Mesendoderm (in vitro differentiated cells): Measurements from ENCODE around the gene TIAM1.
A peak's percentile ranks its signal among the peaks of the same experiment; 100 is the strongest.

Experiments
- DNase-seq: peaks from one replicate; pipeline ENCODE4 v3.0.0; 2013
- H2AK5ac ChIP-seq: 2 replicates; pipeline ENCODE4 v1.6.1; 2013; ENCODE audit warnings: low read length, inconsistent platforms
- H2BK120ac ChIP-seq: 2 replicates; pipeline ENCODE4 v1.6.1; 2013; ENCODE audit warnings: low read depth, mild to moderate bottlenecking, low read length, moderate library complexity, mixed read lengths
- H2BK15ac ChIP-seq: replicated peaks from 2 replicates; pipeline ENCODE4 v1.6.1; 2013; ENCODE audit warnings: low read depth, mild to moderate bottlenecking, moderate library complexity
- H2BK5ac ChIP-seq: 2 replicates; pipeline ENCODE4 v1.6.1; 2013; ENCODE audit warnings: low read length, inconsistent platforms
- H3K18ac ChIP-seq: 2 replicates; pipeline ENCODE4 v1.6.1; 2013; ENCODE audit warnings: mild to moderate bottlenecking, low read length, mixed read lengths
- H3K23ac ChIP-seq: one replicate; pipeline ENCODE4 v1.6.1; 2013; ENCODE audit warnings: low read length
- H3K27ac ChIP-seq: 2 replicates; pipeline ENCODE4 v1.5.1; 2013; ENCODE audit warnings: low read depth, mild to moderate bottlenecking, inconsistent platforms, low read length, moderate library complexity
- H3K27me3 ChIP-seq: 2 replicates; pipeline ENCODE4 v1.6.1; 2013; ENCODE audit warnings: low read length, control low read depth, mild to moderate bottlenecking, inconsistent platforms; ENCODE audit not compliant: insufficient read depth, poor library complexity
- H3K36me3 ChIP-seq: 2 replicates; pipeline ENCODE4 v1.6.1; 2013; ENCODE audit warnings: low read length, inconsistent platforms; ENCODE audit not compliant: control insufficient read depth, insufficient read depth
- H3K4ac ChIP-seq: one replicate; pipeline ENCODE4 v1.6.1; 2013; ENCODE audit warnings: low read depth, mild to moderate bottlenecking, low read length, moderate library complexity
- H3K4me1 ChIP-seq: 2 replicates; pipeline ENCODE4 v1.6.1; 2013; ENCODE audit warnings: low read depth, low read length, inconsistent platforms; ENCODE audit not compliant: control insufficient read depth
- H3K4me2 ChIP-seq: 2 replicates; pipeline ENCODE4 v1.6.1; 2013; ENCODE audit warnings: low read length
- H3K4me3 ChIP-seq: 2 replicates; pipeline ENCODE4 v1.5.1; 2013; ENCODE audit warnings: mild to moderate bottlenecking, low read length
- H3K56ac ChIP-seq: one replicate; pipeline ENCODE4 v1.6.1; 2013; ENCODE audit warnings: low read length
- H3K79me1 ChIP-seq: 2 replicates; pipeline ENCODE4 v1.6.1; 2013; ENCODE audit warnings: low read length, inconsistent platforms
- H3K79me2 ChIP-seq: 2 replicates; pipeline ENCODE4 v1.6.1; 2013; ENCODE audit warnings: mild to moderate bottlenecking, low read length; ENCODE audit not compliant: control insufficient read depth, insufficient read depth
- H3K9ac ChIP-seq: 2 replicates; pipeline ENCODE4 v1.6.1; 2013; ENCODE audit warnings: low read length, inconsistent platforms
- H4K5ac ChIP-seq: one replicate; pipeline ENCODE4 v1.6.1; 2013; ENCODE audit warnings: low read length
- H4K8ac ChIP-seq: one replicate; pipeline ENCODE4 v1.6.1; 2013; ENCODE audit warnings: low read depth, mild to moderate bottlenecking, control low read depth, low read length, moderate library complexity
- WGBS: extraction: QIAGEN DNeasy Blood & Tissue Kit; methylation state at CpG from one replicate; pipeline ENCODE4 v1.1.7; 2013; ENCODE audit warnings: low lambda C conversion rate, missing lambda C conversion rate; ENCODE audit not compliant: insufficient coverage; ENCODE audit errors: extremely low coverage; 5-methylcytosine and 5-hydroxymethylcytosine counted together

TIAM1 gene

DNA sequence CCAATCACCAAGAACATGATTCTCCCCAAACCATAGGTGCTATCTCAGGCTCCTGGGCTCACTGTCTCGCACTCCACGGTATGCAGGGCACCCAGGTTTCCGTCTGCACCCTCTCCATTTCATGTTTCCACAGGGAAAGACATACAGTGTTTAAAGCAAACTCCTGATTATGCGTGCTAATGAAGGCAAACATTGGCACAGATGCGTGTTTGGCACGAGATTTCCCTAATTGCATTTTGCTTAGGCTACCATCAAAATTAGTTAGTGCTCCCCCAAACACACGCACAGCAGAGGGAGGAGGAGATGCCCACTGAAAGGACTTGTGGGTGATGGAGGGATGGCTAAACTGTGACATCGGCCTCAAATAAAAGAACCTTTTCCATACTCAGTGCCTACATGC lies 32.2 kb upstream of the TIAM1 start:
- H3K23ac ChIP-seq, result no peak overlapping the region
- no peak overlapping the region for H2BK120ac ChIP-seq
- H3K4ac ChIP-seq, result no peak overlapping the region
- H3K79me1 ChIP-seq, result peaks cover 4% of the 10 kb centered on the region
- H2AK5ac ChIP-seq, result no peak overlapping the region
- no peak overlapping the region for H3K9ac ChIP-seq
- H3K4me1 ChIP-seq, result peaks cover 4% of the 10 kb centered on the region
- no peak overlapping the region for H3K18ac ChIP-seq
- DNase-seq, result no peak
- H3K56ac ChIP-seq, result no peak overlapping the region
- no peak overlapping the region for H3K4me3 ChIP-seq
- no peaks in the 10 kb centered on the region for H3K36me3 ChIP-seq
- no peak overlapping the region for H3K4me2 ChIP-seq
- no peaks in the 10 kb centered on the region for H3K27me3 ChIP-seq
- H2BK15ac ChIP-seq, result no peak overlapping the region
- no peak overlapping the region for H3K27ac ChIP-seq
- WGBS, result no CpG with 5 or more reads among the region's 8 CpGs
- H2BK5ac ChIP-seq, result no peak overlapping the region
- peaks cover 2% of the 10 kb centered on the region for H3K79me2 ChIP-seq
- H4K5ac ChIP-seq, result no peak overlapping the region
- H4K8ac ChIP-seq, result no peak overlapping the region

DNA sequence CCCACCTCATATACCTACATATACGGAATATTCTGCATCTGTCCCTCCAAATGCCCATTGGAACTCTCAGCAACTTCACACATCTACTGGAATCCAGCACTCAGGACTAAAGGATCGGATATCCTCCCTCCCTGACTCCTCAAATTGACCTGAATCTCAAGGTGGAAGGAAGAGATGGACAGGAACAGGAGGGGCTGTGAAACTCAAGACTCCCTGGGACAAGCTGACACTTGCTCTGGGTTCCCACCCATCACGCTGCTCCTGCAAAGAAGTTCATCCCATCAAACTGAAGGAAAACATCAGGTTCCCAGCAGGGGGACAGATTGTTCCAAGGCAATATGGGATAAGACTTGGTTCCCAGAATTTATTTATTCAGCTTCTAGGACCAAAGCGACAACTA lies 30.3 kb upstream of the TIAM1 start:
- Histone ChIP-seq H2AK5ac (no peak overlapping the region), H3K36me3 (no peaks in the 10 kb centered on the region), H3K4me1 (peaks cover 4% of the 10 kb centered on the region), H3K56ac (no peak overlapping the region), H3K4me2 (no peak overlapping the region), H3K27ac (no peak overlapping the region), H3K4ac (no peak overlapping the region), H2BK15ac (no peak overlapping the region), H3K18ac (no peak overlapping the region), H3K9ac (no peak overlapping the region), H2BK120ac (no peak overlapping the region), H3K23ac (no peak overlapping the region), H3K79me1 (peaks cover 4% of the 10 kb centered on the region), H3K4me3 (no peak overlapping the region), H4K8ac (no peak overlapping the region), H2BK5ac (no peak overlapping the region), H3K27me3 (no peaks in the 10 kb centered on the region), H4K5ac (no peak overlapping the region), H3K79me2 (peaks cover 2% of the 10 kb centered on the region)
- DNase-seq, result peak; percentile 69
- WGBS, result no CpG with 5 or more reads among the region's 4 CpGs

DNA sequence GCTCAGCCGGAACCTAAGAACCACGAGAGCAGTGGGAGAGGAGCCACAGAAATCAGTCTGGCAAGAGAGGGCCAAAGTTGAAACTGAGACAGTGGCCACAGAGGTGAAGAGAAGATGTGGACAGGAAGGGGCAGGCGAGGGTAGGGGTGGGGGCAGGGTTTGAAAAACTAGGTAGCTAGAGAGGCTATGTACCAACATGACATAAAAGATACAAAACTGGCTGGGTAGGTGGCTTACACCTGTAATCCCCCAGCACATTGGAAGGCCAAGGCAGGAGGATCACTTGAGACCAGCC lies 28.4 kb upstream of the TIAM1 start:
- Histone ChIP-seq H2BK120ac (no peak overlapping the region), H3K9ac (no peak overlapping the region), H3K4me1 (peaks cover 4% of the 10 kb centered on the region), H3K4me3 (no peak overlapping the region), H3K79me2 (peaks cover 2% of the 10 kb centered on the region), H2BK15ac (no peak overlapping the region), H3K4me2 (no peak overlapping the region), H3K56ac (no peak overlapping the region), H3K79me1 (peaks cover 4% of the 10 kb centered on the region), H3K23ac (no peak overlapping the region), H4K5ac (no peak overlapping the region), H3K18ac (no peak overlapping the region), H3K27me3 (no peaks in the 10 kb centered on the region), H2AK5ac (no peak overlapping the region), H3K27ac (no peak overlapping the region), H3K4ac (no peak overlapping the region), H2BK5ac (no peak overlapping the region), H3K36me3 (no peaks in the 10 kb centered on the region), H4K8ac (no peak overlapping the region)
- no CpG with 5 or more reads among the region's 3 CpGs for WGBS
- no peak for DNase-seq

DNA sequence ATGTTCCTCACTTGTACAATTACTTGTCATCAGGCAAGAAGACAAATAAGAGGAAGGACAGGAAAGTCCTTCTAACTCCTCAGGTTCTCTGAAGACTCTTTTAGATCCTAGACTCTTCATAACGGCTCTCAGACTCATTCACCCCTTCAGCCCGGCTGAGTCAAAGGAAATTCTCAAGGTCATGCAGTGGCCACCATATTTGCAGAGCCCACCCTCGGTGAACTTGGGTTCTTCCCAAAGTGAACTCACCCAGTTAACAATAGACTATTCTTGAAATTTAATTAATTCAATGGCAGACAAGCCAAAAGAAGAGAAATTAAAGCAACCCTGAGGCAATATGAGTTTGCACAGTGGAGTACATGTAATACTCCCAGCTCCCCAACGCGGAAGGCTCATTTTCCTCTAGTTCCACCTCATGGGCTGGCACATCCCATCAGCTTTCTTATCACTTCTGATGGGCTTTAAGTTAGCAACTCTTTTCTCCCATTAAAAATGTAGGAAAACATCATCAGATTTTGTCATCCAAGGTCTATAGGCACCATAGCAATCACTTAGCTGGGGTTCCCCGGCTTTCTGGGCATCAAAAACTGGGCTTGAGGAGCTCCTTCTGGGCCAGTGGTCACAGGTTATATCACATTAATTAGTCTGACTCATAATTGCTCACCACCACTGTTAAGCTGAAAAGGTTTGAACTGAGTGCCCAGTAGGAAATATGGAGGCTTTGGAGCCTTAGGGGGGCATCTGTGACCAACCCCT lies 27.8 kb upstream of the TIAM1 start:
- no peak overlapping the region for H4K8ac ChIP-seq
- H3K23ac ChIP-seq, result no peak overlapping the region
- no peak for DNase-seq

DNA sequence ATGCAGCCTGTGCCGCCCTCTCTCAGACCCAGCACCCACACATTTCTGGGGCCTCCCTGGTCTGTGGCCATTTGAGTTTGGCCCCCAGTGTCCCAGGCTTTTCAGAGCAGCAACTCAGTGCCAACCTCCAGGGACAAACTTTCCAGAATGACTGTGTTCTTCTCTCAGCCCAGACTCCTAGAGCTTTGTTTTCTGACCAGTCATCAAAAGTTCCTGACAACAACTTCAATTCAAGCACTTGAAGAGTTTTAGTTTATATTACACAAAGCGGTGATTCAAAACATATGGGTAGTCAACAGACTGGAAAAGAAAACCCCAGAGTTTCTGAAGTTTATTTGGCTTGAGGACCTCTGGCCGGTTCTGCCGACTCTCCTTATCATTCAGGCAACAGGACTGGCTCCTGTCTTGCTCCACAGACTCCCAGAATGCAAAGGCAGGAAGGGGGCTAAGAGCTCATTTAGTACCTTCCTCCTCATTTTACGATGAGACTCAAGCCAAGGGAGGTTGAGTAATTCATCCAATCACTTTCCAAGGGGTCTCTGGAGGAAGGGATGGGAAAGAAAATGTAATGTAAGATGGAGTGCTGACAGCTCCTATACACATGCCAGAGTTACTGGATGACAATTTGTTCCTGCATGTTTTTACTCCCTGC lies 27.0 kb upstream of the TIAM1 start:
- no peak overlapping the region for H4K5ac ChIP-seq
- H3K4me3 ChIP-seq, result no peak overlapping the region
- no peak overlapping the region for H4K8ac ChIP-seq
- no peak overlapping the region for H2BK120ac ChIP-seq
- WGBS, result no CpG with 5 or more reads among the region's 5 CpGs
- H2BK15ac ChIP-seq, result no peak overlapping the region
- H3K79me2 ChIP-seq, result peaks cover 2% of the 10 kb centered on the region
- no peaks in the 10 kb centered on the region for H3K36me3 ChIP-seq
- peaks cover 4% of the 10 kb centered on the region for H3K4me1 ChIP-seq
- peaks cover 2% of the 10 kb centered on the region for H3K79me1 ChIP-seq
- no peak overlapping the region for H3K9ac ChIP-seq
- no peak overlapping the region for H3K4me2 ChIP-seq
- no peak overlapping the region for H3K56ac ChIP-seq
- H2BK5ac ChIP-seq, result no peak overlapping the region
- no peak overlapping the region for H3K27ac ChIP-seq
- H3K18ac ChIP-seq, result no peak overlapping the region
- no peaks in the 10 kb centered on the region for H3K27me3 ChIP-seq
- H2AK5ac ChIP-seq, result no peak overlapping the region
- no peak for DNase-seq
- no peak overlapping the region for H3K4ac ChIP-seq
- H3K23ac ChIP-seq, result no peak overlapping the region

More for the DNA sequence above, 27.8 kb upstream of the TIAM1 start:
- peaks cover 4% of the 10 kb centered on the region for H3K79me1 ChIP-seq
- H4K5ac ChIP-seq, result no peak overlapping the region
- no peak overlapping the region for H2AK5ac ChIP-seq
- no peak overlapping the region for H3K4me3 ChIP-seq
- no CpG with 5 or more reads among the region's 6 CpGs for WGBS
- no peak overlapping the region for H3K56ac ChIP-seq
- H2BK15ac ChIP-seq, result no peak overlapping the region
- H3K27me3 ChIP-seq, result no peaks in the 10 kb centered on the region
- H3K79me2 ChIP-seq, result peaks cover 2% of the 10 kb centered on the region
- no peak overlapping the region for H3K9ac ChIP-seq
- H3K4me2 ChIP-seq, result no peak overlapping the region
- no peak overlapping the region for H2BK120ac ChIP-seq
- H3K18ac ChIP-seq, result no peak overlapping the region
- H3K4ac ChIP-seq, result no peak overlapping the region
- no peak overlapping the region for H2BK5ac ChIP-seq
- H3K27ac ChIP-seq, result no peak overlapping the region
- H3K36me3 ChIP-seq, result no peaks in the 10 kb centered on the region
- peaks cover 4% of the 10 kb centered on the region for H3K4me1 ChIP-seq
